AG08396 (cell line): ENCODE data around the gene SELENOM.
"Not testable (repeated sequence)": the region's sequence is repeated elsewhere in the genome, so short reads cannot be mapped to it uniquely, and the experiment has no call there.

Experiments
- DNase-seq: peaks from one replicate; pipeline ENCODE4 v3.0.0; 2012; ENCODE audit warnings: low spot score, mixed read lengths

The SELENOM gene

DNA sequence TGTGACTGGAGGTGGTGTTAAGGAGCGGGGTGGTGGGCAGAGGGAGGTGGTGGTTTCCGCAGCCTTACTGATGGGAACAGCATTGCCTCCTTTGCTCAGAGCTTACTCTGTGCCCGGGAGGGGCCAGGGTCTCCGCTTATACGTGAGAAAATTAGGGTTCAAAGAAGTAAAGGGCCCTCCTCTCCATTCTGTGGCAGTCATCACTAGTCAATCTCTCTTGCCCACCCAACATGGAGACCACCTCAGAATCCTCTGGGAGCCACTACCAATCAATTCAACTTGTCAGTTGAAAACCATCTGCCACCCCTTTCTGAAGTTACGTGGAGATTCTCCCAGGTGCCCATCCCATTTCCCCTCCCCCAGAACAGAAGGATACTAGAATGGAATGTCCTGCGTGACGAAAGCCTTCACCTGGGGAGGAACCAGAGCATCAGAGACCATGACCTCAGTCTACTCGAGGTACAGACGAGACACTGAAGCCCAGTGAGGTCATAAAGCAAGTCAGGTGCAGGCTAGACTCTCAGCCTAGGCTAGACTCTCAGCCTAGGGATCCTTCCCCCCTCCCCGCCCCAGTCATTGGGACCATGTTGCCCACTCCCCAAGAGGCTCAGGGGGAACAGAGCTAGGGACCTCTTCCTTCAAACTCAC lies 2.0 kb downstream of the SELENOM start:
- DNase-seq: no peak

DNA sequence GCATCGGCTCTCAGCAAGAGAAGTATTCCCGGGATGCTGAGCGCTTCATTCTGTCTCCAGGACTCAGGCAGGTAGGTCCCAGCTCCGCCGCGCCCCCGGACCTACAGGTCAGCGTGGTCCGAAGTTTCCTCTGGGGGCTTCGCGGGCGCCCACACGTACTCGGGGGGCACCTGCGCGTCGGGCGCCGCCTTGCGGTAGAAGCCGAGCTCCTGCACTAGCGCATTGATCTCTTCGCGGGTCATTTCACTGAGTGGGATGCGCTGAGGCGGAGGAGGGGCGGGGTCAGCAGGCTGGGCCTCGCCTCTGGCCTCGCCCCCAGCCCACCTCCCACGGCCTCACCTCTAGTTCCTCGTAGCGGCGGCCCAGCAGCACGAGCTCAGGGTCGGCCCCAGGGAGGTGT lies 2.5 kb downstream of the SELENOM start:
- no peak for DNase-seq

DNA sequence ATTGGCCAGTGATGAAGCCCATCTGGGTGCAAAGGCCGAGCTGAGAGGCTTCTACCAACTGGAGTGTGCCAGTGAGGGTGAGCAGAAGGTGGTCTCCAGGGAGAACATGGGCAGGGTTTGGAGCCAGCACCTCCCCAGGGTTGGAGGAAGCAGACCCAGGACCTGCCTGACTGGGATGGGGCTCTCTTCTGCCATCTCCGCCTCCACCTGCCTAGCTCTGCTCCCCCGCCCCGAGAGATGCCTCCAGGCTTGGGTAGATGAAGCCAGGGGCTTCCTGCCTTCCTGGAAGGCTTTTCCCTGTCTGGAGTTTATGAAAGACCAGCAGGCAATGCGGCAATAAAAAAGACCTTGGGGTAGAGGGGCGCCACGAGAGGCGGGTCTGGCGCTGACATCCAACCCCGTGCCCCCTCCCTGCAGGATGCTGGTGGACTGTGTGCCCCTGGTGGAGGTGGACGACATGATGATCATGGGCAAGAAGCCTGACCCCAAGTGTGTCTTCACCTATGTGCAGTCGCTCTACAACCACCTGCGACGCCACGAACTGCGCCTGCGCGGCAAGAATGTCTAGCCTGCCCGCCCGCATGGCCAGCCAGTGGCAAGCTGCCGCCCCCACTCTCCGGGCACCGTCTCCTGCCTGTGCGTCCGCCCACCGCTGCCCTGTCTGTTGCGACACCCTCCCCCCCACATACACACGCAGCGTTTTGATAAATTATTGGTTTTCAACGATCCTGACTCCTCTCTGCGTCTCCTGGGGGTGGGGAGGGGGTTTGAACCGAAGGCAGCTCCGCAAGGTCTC lies 3.3 kb downstream of the SELENOM start:
- DNase-seq: no peak

DNA sequence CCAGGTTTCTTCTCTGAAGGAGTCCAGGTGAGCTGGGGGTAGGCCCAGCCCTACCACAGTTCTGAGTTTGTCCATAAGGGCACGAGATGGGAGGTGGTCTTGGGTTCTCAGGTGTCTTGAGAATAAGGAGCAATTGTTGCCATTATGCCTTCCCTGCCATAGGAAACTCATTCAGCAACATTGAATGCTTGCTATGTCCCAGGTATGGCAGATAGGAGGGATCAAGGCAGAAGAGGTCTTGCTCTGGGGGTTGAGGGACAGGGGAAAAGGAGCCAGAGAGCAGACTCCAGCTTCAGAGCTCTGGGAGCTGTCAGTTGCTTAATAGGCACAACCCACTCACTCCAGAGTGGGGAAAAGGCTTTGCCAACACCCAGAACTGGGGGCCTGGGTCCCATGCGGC lies 4.3 kb downstream of the SELENOM start:
- no peak for DNase-seq

DNA sequence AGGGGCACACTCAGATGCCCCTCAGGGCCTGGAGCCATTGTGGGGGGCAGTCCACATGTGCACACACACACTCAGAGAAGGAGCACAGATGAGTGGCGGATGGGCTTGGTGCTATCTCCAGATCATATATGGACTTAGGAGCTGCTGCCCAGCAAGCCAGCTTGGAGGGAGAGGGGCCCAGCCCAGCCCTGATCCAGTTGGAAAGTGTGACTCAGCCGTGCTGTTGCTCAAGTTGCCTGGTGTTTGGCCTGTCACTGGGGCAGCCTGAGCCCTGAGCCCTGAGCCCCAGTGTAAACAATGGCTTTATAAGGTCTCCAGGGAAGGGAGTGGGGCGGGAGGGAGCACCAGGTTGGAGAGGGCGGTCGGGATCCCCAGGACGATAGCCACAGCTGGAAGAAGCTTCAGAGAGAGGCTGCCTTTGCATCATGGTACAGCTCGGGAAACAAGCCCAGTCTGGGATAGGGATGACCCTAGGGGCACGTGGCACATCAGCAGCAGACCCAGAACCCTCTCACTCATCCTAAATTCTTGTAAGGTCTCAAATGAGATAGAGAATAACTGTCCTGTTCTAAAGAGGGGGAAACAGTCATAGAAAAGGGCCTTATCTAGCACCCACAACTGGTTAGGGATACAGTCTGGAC lies 4.8 kb downstream of the SELENOM start:
- peak; percentile 93 for DNase-seq

DNA sequence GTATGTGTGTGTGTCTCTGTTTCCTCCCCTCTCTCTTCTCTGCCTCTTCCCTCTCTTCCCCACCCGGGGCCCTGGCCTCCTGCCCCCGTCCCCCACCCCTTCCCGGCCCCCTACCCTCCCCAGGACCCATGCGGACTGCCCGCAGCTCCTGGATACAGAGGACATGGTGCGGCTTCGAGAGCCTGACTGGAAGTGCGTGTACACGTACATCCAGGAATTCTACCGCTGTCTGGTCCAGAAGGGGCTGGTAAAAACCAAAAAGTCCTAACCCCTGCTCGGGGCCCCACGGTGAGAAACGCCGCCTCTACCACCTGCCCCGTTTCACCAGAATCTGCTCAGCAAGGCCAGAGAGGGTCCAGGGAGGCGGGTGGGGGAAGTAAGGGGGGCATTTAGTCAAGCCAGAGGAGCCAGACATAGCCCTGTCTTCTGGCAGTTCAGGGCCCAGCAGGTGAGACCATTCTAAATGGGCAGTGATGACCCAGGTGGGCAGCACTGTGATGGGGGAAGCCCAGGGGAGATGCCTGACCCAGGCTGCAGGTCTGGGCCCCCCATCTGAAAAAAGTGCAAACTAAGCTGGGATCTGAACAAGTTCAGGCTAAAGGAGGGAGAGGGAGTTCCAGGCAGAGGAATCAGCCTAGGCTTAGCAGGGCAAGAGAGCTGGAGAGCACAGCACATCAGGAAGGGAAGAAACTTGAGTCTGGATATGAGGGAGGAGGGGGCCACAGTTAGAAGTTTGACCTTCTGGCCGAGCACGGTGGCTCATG lies 6.4 kb downstream of the SELENOM start:
- DNase-seq: no peak

DNA sequence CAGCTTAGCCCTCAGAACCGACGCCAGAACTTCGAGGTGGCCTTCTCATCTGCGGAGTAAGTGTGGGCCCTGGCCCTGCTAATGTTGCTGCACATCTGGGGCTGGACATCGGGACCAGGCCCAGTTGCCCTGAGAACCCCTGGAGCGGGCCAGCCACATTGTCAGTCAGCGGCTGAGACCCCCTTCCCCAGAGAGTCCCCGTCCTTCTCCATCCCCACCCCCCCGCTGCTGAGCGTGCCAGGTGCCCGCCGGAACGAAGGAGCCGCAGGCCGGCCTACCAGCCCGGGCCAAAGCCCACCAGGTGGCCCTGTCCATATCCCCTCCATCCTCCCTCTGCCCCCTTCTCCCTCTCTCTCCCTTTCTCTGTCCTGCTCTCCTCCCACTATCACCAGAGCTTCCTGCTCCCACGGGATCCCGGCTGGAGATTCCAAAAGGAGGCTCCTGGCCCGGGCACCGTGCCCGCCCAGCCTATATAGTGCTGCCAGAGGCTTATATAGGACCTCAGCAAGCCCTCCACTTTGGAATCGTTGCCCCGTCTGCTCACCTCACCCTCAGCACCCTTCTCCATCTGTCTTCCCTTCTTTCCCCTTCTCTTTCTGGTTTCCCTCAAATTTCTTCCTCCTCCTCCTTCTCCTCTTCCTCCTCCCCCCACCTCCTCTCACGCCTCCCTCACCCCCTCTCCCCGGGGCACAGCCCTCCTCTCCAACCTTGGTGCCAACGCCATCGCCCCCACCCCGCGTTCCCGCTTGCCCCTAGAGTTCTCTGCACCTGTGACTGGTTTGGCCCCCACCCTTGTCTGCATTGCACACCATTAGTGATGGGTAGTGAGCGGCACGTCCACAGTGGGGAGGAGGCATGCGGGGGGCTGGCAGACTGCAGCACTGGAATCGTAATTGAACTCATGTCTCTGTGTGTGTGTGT lies 7.3 kb downstream of the SELENOM start:
- no peak for DNase-seq

DNA sequence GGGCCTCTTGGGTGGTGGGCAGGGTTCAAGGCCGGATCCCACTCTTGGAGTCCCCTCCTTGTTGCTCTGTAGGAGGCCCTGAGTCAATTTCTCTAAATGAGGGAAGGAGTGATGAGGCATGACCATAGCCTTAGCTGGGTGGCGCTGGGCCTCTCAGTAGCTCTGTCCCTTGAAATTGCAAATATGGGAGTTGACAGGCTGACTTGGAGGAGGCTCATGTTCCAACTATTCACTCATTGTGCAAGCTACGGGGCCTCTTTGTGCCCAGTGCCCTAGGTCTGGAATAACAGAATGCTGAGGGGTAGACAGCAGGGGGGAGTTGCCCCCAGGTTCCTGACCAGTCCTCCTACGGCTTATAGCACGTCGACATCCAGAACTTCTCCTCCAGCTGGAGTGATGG lies 8.0 kb downstream of the SELENOM start:
- DNase-seq: peak; percentile 62

DNA sequence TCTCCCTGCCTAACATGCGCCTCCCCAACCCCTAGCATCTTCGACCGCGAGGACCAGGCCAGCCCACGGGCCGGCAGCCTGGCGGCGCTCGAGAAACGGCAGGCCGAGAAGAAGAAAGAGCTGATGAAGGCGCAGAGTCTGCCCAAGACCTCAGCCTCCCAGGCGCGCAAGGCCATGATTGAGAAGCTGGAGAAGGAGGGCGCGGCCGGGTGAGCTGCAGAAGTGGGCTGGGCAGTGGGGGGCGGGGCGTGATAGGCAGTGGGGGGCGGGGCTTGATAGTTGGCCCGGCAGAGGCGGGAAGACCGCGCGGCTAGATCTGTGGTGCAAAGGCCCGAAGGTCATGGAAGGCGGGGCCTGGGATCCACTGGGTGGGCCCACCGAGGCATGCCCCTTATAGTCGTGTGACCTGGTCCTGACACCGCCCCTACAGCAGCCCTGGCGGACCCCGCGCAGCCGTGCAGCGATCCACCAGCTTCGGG lies 8.7 kb downstream of the SELENOM start:
- DNase-seq: peak; percentile 60

DNA sequence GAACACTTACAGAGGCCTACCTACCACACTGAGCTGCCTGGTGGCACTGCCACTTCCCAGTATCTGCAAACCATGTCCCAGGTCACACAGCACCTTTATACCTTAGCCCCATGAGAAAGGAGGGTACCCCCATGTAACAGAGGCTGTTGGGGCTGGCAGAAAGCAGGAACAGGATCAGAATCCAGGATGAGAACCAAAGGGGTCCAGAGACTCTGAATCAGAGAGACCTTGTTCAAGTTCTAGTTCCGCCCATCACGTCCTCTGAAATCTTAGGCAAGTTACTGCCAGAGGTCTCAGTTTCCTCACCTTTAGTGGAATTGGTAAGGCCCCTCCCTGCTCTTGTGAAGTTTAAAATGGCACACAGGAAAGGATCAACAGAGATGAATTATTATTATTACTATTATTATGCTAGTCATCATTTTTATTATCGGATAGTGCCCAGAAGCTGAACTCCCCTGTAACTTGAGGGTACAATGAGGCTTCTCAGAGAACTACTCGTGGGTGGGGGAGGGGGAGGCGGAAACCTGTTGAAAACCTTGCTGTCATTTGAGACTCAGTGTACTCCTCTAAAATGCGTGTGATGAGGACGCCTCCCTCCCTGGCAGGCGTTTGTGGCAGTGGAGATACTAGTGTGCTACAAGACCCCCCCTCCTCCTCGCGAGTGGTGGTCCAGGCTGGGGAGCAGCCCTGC lies 9.3 kb downstream of the SELENOM start:
- DNase-seq: no peak

DNA sequence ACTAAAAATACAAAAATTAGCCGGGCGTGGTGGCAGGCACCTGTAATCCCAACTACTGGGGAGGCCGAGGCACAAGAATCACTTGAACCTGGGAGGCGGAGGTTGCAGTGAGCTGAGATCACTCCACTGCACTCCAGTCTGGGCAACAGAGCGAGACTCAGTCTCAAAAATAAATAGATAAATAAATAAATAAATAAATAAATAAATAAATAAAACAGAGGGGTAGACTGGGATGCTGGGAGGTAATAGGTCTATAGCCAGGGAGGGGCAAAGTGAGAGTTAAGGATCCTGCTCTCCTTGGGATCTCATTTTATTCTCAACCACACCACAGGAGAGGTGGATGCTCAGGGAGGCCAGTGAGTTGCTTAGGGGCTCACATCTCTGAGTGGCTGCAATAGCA lies 9.8 kb downstream of the SELENOM start:
- not testable (repeated sequence) for DNase-seq

DNA sequence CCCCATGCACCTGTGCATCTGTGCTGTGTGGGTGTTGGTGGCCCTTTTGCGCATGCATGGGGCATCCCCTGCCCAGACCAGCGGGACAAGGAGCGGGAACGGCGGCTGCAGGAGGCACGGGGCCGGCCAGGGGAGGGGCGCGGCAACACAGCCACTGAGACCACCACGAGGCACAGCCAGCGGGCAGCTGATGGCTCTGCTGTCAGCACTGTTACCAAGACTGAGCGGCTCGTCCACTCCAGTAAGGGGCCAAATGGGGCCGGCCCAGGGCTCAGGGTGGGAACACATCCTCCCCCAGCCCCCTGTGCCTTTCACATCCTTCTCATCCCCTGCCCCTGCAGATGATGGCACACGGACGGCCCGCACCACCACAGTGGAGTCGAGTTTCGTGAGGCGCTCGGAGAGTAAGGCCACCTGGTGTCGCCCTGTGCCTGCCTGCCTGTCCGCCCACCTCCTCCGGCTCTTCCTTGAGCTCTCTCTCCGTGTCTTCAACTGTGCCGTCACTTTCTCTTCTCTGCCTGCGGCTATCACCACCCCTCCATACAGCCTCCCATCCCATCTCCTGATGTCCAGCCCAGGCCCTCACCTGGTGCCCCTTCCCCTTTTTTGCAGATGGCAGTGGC lies 10.6 kb downstream of the SELENOM start:
- DNase-seq: no peak

DNA sequence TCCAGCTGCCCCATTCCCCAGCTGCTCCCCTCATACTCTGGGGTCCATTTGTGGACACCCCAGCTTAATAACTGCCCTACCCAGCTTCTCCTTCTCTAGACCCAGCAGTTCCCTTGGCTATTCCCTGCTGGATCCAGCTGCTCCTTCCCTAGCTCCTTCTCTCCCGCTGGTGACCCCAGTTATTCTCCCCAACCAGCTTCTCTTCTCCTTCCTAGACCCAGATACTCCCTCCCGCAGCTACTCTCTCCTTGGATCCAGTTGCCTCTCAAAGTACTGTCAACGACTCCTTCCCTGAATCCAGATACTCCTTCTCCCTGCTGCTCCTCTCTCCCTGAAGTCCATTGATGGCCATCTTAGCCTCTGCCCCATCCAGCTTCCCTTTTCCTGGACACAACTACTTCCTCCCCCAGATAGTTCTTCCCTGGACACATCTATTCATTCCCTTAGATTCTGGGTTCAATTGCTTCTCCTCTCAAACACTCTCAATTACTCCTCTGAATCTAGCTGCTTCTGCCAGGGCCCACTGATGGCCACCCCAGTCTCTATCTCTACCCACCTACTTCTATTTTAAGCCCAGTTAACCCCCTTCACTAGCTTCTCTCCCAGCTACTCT lies 11.6 kb downstream of the SELENOM start:
- no peak for DNase-seq

DNA sequence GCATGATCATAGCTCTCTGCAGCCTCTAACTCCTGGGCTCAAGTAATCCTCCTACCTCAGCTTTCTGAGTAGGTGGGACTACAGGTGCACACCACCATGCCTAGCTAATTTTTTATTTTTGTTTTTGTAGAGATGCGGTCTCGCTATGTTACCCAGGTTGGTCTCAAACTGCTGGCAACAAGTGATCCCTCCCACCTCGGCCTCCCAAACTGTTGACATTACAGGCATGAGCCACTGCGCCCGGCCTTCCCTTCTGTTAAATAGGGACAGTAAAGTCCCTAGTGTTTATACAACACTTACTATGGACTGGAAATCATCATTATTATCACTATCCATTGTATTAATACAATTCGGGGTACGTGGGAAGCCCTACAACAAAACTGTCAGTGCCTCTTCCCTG lies 12.6 kb downstream of the SELENOM start:
- DNase-seq: no peak

DNA sequence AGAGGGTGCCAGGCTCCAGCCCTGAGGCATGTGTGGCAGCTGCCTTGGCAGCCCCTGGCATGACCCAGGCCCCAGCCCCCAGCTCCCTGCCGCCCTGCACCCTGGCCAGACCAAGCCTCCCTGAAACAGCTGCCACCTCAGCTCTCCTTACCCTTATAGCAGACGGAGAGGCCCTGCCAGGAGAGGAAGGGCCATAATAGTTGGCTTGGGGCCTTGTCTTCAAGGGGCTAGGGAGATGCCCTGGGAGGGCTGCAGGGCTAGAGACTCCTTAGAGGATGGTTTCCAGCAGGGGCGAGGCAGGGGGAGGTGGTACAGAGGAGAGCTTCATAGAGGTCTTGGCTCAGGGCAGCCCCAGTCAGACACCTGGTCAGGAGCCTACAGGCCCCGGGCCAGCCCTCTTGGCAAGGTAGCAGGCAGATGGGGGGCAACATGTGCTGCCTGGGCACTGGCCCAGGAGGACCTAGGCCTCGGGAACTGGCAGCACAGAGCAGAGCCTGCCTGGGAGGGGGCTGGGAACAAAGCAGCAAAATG lies 13.3 kb downstream of the SELENOM start:
- peak; percentile 10 for DNase-seq

DNA sequence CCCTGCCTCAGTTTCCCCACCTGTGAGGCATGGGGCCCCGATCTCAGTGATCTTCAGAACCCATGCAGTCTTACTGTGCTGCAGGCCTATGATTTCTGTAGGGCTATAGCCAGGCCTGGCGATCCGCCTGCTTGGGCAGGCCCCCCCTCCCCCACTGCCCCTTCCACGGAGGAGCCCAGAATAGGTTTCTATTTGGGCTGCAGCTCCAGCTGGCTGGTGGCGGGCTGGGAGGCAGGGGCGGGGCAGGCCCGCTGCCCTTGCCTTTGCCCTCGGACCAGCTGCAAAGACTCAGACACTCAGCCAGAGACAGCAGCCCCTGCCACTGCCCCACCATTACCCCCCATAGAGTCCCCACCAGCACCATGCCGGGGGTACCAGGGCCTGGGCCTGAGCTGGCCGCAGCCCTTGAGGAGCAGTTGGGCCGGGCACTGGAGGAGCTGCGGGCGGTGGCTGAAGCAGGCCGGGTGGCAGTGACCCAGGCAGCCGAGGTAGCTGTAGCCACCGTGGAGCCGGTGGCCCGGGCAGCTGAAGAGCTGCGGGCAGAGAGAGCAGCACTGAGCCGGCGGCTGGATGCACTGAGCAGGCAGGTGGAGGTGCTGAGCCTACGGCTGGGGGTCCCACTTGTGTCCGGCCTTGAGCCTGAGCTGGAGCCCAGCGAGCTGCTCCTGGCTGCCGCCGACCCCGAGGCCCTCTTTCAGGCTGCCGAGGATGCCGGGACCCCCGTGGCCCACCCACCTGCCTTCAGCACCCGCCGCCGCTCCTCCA lies 14.1 kb downstream of the SELENOM start:
- DNase-seq: peak; percentile 14

DNA sequence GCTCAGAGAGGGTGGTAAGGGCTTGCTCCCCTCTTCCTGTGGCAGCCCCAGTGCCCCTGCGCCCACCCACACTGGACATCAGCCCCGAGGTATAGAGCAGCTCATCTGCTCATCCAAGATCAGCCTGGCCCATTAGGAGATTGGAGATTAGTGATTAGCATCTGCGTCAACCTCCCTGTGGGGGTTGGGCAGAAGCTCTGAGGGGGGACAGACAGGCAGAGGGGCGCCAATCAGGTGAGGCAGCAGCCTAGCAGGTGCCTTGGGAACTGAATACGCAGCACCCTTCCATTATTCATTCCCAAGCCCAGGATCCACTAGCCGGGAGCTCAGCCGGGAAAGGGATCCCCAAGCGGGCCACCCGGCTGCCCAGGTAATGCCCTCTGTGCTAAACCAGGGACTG lies 15.2 kb downstream of the SELENOM start:
- peak; percentile 5 for DNase-seq

DNA sequence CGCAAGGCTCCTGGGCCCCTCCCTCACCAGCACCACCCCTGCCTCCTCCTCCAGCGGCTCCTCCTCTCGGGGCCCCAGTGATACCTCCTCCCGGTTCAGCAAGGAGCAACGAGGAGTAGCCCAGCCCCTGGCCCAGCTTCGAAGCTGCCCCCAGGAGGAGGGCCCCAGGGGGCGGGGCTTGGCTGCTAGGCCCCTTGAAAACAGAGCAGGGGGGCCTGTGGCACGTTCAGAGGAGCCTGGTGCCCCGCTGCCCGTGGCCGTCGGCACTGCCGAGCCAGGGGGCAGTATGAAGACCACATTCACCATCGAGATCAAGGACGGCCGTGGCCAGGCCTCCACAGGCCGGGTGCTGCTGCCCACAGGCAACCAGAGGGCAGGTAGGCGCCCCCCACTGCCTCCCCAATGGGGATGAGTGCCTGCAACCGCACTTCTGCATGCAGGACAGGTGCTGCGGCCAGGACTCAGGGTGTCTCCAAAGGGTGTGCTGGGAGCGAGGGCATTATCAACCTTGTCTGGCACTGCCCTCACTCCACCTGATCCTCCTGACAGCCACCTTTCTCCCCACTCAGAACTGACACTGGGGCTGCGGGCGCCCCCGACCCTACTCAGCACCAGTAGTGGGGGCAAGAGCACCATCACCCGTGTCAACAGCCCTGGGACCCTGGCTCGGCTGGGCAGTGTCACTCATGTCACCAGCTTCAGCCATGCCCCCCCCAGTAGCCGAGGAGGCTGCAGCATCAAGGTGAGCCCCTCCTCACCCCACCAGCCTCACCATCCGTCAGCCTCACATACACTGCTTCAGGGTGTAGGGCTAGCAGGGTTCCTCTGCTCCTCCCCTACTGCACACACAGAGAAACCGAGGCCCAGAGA lies 16.0 kb downstream of the SELENOM start:
- peak; percentile 2 for DNase-seq
